Hepatocyte (in vitro differentiated cells): ENCODE data around the gene OPA1. TPM values are rescaled to one million over a fixed set of nuclear protein-coding genes. Genes with fewer than 3 reads are reported as not detected.

Experiments
- DNase-seq: peaks from one replicate; pipeline ENCODE4 v3.0.0-alpha.2; 2016; ENCODE audit warnings: low spot score
- H2AFZ ChIP-seq: fragments of 200-600 bp; sonication (generic); 2 replicates; pipeline ENCODE4 v1.6.0; 2016; ENCODE audit warnings: antibody characterized with exemption, mild to moderate bottlenecking
- H3K27ac ChIP-seq: fragments of 200-600 bp; sonication (generic); 2 replicates; pipeline ENCODE4 v1.5.1; 2016; ENCODE audit warnings: mild to moderate bottlenecking
- H3K27me3 ChIP-seq: fragments of 200-600 bp; sonication (generic); 2 replicates; pipeline ENCODE4 v1.6.1; 2016
- H3K36me3 ChIP-seq: fragments of 200-600 bp; sonication (generic); replicated peaks from 2 replicates; pipeline ENCODE4 v1.5.1; 2016; ENCODE audit warnings: low read depth; ENCODE audit not compliant: insufficient read depth
- H3K4me1 ChIP-seq: fragments of 200-600 bp; sonication (generic); 2 replicates; pipeline ENCODE4 v1.5.1; 2016; ENCODE audit warnings: mild to moderate bottlenecking, moderate library complexity; ENCODE audit not compliant: insufficient read depth
- H3K4me2 ChIP-seq: fragments of 200-600 bp; sonication (generic); 2 replicates; pipeline ENCODE4 v1.6.0; 2016
- H3K4me3 ChIP-seq: fragments of 200-600 bp; sonication (generic); 2 replicates; pipeline ENCODE4 v1.5.1; 2016; ENCODE audit warnings: mild to moderate bottlenecking
- H3K79me2 ChIP-seq: fragments of 200-600 bp; sonication (generic); 2 replicates; pipeline ENCODE4 v1.6.0; 2017; ENCODE audit warnings: mild to moderate bottlenecking
- H3K9me2 ChIP-seq: fragments of 200-600 bp; sonication (generic); replicated peaks from 2 replicates; pipeline ENCODE4 v1.6.0; 2017; ENCODE audit warnings: mild to moderate bottlenecking; ENCODE audit not compliant: insufficient read depth
- H3K9me3 ChIP-seq: fragments of 200-600 bp; sonication (generic); 2 replicates; pipeline ENCODE4 v1.5.1; 2016; ENCODE audit warnings: low read depth, mild to moderate bottlenecking
- H4K20me1 ChIP-seq: fragments of 200-600 bp; sonication (generic); 2 replicates; pipeline ENCODE4 v1.6.0; 2016; ENCODE audit warnings: mild to moderate bottlenecking; ENCODE audit not compliant: insufficient read depth, poor library complexity, severe bottlenecking
- CTCF ChIP-seq: fragments of 200-600 bp; sonication (generic); IDR thresholded peaks from 2 replicates; pipeline ENCODE4 v1.5.1; 2016; ENCODE audit warnings: antibody characterized with exemption, mild to moderate bottlenecking; ENCODE audit not compliant: poor library complexity
- EZH2 ChIP-seq: fragments of 200-600 bp; sonication (generic); IDR thresholded peaks from 2 replicates; pipeline ENCODE4 v1.6.1; 2016; ENCODE audit warnings: antibody characterized with exemption, mild to moderate bottlenecking, borderline replicate concordance
- EZH2phosphoT487 ChIP-seq: fragments of 200-600 bp; sonication (generic); IDR thresholded peaks from one replicate; pipeline ENCODE4 v1.6.1; 2018; ENCODE audit warnings: antibody characterized with exemption, mild to moderate bottlenecking, low read depth, moderate library complexity; ENCODE audit not compliant: unreplicated experiment, severe bottlenecking
- WGBS: methylation state at CpG from one replicate; pipeline ENCODE4 v1.1.6; 2016; ENCODE audit warnings: low lambda C conversion rate; ENCODE audit errors: missing lambda C conversion rate; 5-methylcytosine and 5-hydroxymethylcytosine counted together
- polyA plus RNA-seq: library from polyadenylated mRNA; unstranded; fragments of >200 nt; fragmentation: Nextera tagmentation; extraction: Ambion mirVana; gene quantifications from 2 replicates; pipeline ENCODE4 v1.2.1, GENCODE V29; 2016
- total RNA-seq: library from RNA; depleted of rRNA; stranded (reverse); fragments of >200 nt; gene quantifications from 2 replicates; pipeline ENCODE4 v1.2.3, GENCODE V29; 2014

Gene OPA1
- total and polyA plus RNA-seq, 2 experiments from 2014 or later = 17.7 to 49.0 TPM

- Histone ChIP-seq H2AFZ (no peak overlapping the region), H3K9me3 (no peaks in the 10 kb centered on the region), H3K4me1 (no peaks in the 10 kb centered on the region), H3K9me2 (no peaks in the 10 kb centered on the region), H4K20me1 (no peaks in the 10 kb centered on the region), H3K4me2 (no peak overlapping the region), H3K4me3 (no peak overlapping the region), H3K36me3 (no peaks in the 10 kb centered on the region), H3K27me3 (no peaks in the 10 kb centered on the region), H3K27ac (no peak overlapping the region), H3K79me2 (no peaks in the 10 kb centered on the region)
- 85% methylated on average over 4 of the region's 4 CpGs for WGBS
- no peak for DNase-seq
- TF ChIP-seq CTCF (no peak), EZH2phosphoT487 (no peak), EZH2 (no peak)
These were observed 67.8 kb downstream of the OPA1 start for GRCh38 chr3:193660698-193661411.

- Histone ChIP-seq H3K27me3 (no peaks in the 10 kb centered on the region), H4K20me1 (no peaks in the 10 kb centered on the region), H3K9me3 (no peaks in the 10 kb centered on the region), H3K79me2 (no peaks in the 10 kb centered on the region), H3K9me2 (no peaks in the 10 kb centered on the region), H3K27ac (peak overlapping the region; percentile 23), H3K36me3 (no peaks in the 10 kb centered on the region), H3K4me3 (no peak overlapping the region), H3K4me2 (no peak overlapping the region), H3K4me1 (no peaks in the 10 kb centered on the region), H2AFZ (no peak overlapping the region)
- DNase-seq = peak; percentile 14
- no peak for TF ChIP-seq EZH2
- TF ChIP-seq CTCF = no peak
- TF ChIP-seq EZH2phosphoT487 = no peak
- 83% methylated on average over 7 of the region's 7 CpGs for WGBS
These were observed 69.8 kb downstream of the OPA1 start for GRCh38 chr3:193662757-193663322.

GRCh38 chr3:193665370-193665989 is 72.5 kb downstream of the OPA1 start:
- H4K20me1 ChIP-seq = no peaks in the 10 kb centered on the region
- TF ChIP-seq EZH2 = no peak
- TF ChIP-seq CTCF = peak; percentile 62
- WGBS = 93% methylated on average over 1 of the region's 1 CpG
- peak; percentile 61 for DNase-seq
- no peaks in the 10 kb centered on the region for H3K27me3 ChIP-seq
- no peaks in the 10 kb centered on the region for H3K79me2 ChIP-seq
- no peaks in the 10 kb centered on the region for H3K4me1 ChIP-seq
- H3K9me2 ChIP-seq = no peaks in the 10 kb centered on the region
- no peak overlapping the region for H3K4me3 ChIP-seq
- H3K4me2 ChIP-seq = no peak overlapping the region
- no peaks in the 10 kb centered on the region for H3K36me3 ChIP-seq
- no peak overlapping the region for H3K27ac ChIP-seq
- no peak overlapping the region for H2AFZ ChIP-seq
- no peaks in the 10 kb centered on the region for H3K9me3 ChIP-seq
